CD1c-positive myeloid dendritic cell (primary cell): Measurements from ENCODE around the gene RCC1.
A peak's percentile ranks its signal among the peaks of the same experiment; 100 is the strongest.
"Not testable (repeated sequence)": the region's sequence is repeated elsewhere in the genome, so short reads cannot be mapped to it uniquely, and the experiment has no call there.

Experiments
- DNase-seq: peaks from one replicate; pipeline ENCODE4 v3.0.0-alpha.2; 2016; ENCODE audit errors: extremely low spot score

Gene RCC1, protein sequence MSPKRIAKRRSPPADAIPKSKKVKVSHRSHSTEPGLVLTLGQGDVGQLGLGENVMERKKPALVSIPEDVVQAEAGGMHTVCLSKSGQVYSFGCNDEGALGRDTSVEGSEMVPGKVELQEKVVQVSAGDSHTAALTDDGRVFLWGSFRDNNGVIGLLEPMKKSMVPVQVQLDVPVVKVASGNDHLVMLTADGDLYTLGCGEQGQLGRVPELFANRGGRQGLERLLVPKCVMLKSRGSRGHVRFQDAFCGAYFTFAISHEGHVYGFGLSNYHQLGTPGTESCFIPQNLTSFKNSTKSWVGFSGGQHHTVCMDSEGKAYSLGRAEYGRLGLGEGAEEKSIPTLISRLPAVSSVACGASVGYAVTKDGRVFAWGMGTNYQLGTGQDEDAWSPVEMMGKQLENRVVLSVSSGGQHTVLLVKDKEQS

GRCh38 chr1:28505406-28506187 lies at the start of gene RCC1:
Gene RCC1, plus strand, starts transcription at chr1:28506043. Its CDS starts 23,824 bp downstream, at chr1:28529867.
- DNase-seq = peak; percentile 100

DNA sequence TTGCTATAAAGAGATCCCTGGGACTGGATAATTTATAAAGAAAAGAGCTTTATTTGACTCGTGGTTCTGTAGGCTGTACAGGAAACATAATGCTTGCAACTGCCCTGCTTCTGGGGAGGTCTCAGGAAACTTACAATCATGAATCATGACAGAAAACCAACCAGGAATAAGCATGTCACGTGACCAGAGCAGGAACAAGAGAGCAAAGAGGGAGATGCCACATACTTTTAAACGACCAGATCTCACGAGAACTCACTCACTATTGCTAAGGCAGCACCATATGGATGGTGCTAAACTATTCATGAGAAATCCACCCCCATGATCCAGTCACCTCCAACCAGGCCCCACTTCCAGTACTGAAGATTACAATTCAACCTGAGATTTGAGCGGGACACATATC lies 49.8 kb upstream of the RCC1 start:
- peak; percentile 17 for DNase-seq

DNA sequence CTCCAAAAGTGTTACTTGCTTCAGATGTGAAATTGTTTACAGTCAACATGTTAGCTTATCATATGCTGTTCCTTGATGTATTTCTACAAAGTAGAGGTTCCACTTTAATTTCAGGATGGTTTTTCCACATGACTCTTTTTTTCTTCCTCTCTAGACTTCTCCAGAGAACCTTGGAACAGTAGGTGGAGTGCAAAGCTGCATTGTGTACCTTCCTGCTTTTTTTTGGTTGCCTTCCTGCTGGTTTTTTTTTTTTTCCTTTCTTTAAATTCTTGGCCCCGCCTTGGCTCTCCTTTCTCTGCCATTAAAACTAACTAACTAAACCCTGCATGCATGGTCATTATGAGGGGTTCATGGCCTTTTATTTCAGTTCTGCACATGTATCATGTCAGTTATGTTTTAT lies 48.2 kb upstream of the RCC1 start:
- DNase-seq = no peak

GRCh38 chr1:28458237-28459228 lies 47.3 kb upstream of the RCC1 start:
- no peak for DNase-seq

- no peak for DNase-seq
Measured at GRCh38 chr1:28466226-28466778, 39.5 kb upstream of the RCC1 start.

- no peak for DNase-seq
Measured at GRCh38 chr1:28470146-28470545, 35.7 kb upstream of the RCC1 start.

DNA sequence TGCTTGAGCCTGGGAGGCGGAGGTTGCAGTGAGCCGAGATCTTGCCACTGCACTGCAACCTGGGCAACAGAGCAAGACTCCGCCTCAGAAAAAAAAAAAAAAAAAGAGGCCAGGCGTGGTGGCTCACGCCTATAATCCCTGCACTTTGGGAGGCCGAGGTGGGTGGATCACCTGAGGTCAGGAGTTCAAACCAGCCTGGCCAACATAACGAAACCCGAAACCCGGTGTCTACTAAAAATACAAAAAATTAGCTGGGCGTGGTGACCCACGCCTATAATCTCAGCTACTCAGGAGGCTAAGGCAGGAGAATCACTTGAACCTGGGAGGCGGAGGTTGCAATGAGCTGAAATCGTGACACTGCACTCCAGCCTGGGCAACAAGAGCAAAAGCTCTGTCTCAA lies 26.3 kb upstream of the RCC1 start:
- DNase-seq = not testable (repeated sequence)

- DNase-seq = no peak
Measured at GRCh38 chr1:28480308-28480707, 25.5 kb upstream of the RCC1 start.

GRCh38 chr1:28482138-28482537 lies 23.7 kb upstream of the RCC1 start:
- DNase-seq = no peak

GRCh38 chr1:28482702-28483101 lies 23.1 kb upstream of the RCC1 start:
- no peak for DNase-seq

DNA sequence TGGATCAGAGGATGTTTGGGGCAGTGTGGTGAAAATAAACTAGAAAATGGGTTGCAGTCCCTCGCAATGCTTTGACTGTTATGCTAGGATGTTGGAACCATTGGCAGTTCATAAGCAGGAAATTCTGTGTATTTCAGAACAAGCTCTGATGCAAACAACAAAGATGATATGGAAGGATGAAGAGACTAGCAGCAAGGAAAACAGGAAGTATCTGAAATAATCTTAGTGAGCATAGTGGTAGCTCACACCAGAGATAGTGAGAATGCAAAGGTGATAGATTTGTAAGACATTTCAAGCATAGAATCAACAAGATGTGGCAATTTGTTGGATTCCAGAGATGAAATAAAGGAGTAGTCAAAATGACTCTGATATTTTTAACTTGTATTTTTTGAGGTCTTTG lies 11.1 kb upstream of the RCC1 start:
- no peak for DNase-seq

GRCh38 chr1:28499553-28499952 lies 6.3 kb upstream of the RCC1 start:
- DNase-seq = no peak

DNA sequence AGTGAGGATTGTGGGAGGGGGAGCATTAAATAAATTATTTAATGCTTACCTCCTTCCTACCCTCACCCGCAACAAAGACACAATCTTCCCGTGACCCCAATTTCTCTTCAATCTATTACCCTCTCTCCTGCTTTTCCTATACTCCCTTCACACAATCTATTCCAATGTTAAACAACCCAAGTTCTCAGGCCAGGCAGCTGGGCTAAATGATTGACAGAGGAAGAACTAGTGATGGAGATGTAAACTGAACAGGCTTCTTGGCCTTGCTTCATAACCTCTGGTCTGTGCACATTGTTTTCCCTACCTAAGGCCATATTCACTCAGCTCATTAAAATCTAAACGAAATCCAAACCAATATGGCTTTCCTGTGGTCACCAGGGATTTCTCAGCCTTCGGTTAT lies 3.9 kb upstream of the RCC1 start:
- no peak for DNase-seq

- no peak for DNase-seq
Measured at GRCh38 chr1:28503117-28503516, 2.7 kb upstream of the RCC1 start.

DNA sequence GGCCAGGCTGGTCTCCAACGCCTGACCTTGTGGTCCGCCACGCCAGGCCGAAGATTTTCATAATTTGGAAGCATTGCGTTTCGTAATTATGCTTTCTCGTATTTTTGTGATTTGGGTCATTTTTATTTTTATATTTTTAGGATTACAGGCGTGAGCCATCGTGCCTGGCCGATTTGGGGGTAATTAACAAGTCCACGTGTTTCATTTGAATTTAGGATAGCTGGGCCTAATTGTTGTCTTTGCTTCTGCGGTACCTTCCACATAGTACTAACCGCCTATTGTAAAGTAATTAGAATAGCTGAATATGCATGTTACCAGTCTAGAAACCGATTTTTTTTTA lies 1.0 kb downstream of the RCC1 start:
- no peak for DNase-seq

GRCh38 chr1:28507247-28507645 lies 1.4 kb downstream of the RCC1 start:
- DNase-seq = no peak

GRCh38 chr1:28507646-28508434 lies 2.0 kb downstream of the RCC1 start:
- DNase-seq = no peak

- DNase-seq = no peak
Measured at GRCh38 chr1:28508435-28508754, 2.6 kb downstream of the RCC1 start.

GRCh38 chr1:28509705-28510272 lies 3.9 kb downstream of the RCC1 start:
- DNase-seq = no peak

- peak; percentile 6 for DNase-seq
Measured at GRCh38 chr1:28510273-28510969, 4.6 kb downstream of the RCC1 start.
